Endothelial cell of umbilical vein (primary cell): Measurements from ENCODE around the gene EDDM3A. TPM values are rescaled to one million over a fixed set of nuclear protein-coding genes. Genes with fewer than 3 reads are reported as not detected.

Source experiments
- BruUV-seq: library from RNA; stranded (reverse); fragments of 400-500 nt; replicated peaks from 2 replicates; lab custom pipeline; 2021; lab: Mats Ljungman, UMichigan
- CTCF ChIA-PET: fragments of 300-600, 350-600 bp; sonication (Branson Sonifier 250); formaldehyde crosslinking; loops from one replicate; lab custom pipeline; 2021; ENCODE audit warnings: antibody characterized with exemption, inconsistent platforms; lab: Charles Lee
- POLR2A ChIA-PET: fragments of 300-600, 350-600 bp; sonication (Branson Sonifier 250); formaldehyde crosslinking; loops from one replicate; lab custom pipeline; 2021; ENCODE audit warnings: antibody characterized with exemption, inconsistent platforms; lab: Charles Lee
- DNase-seq: peaks from one replicate; pipeline ENCODE4 v3.0.0-alpha.2; 2011; ENCODE audit warnings: low read depth, low spot score
- FAIRE-seq: peaks from 2 replicates; lab custom pipeline; 2011; peaks lifted over from hg19 to GRCh38; lab: Jason Lieb, UNC
- H2AFZ ChIP-seq: 2 replicates; pipeline ENCODE4 v1.6.0; 2012; ENCODE audit warnings: low read depth, low read length, control low read depth, inconsistent platforms
- H3K27ac ChIP-seq: 2 replicates; pipeline ENCODE4 v1.5.1; 2011; ENCODE audit warnings: low read depth, mild to moderate bottlenecking, control low read depth, low read length, moderate library complexity; ENCODE audit not compliant: insufficient read depth
- H3K27me3 ChIP-seq, 2 experiments: 2 replicates each; pipeline versions ENCODE4 v1.6.0 to v1.6.1; 2011; ENCODE audit warnings: low read length in 2 of 2, mixed read lengths in 1 of 2; ENCODE audit not compliant: control insufficient read depth in 2 of 2, insufficient read depth in 2 of 2
- H3K36me3 ChIP-seq, 2 experiments: 2 replicates in 1 of 2; 3 replicates in 1 of 2; pipeline ENCODE4 v1.5.1; 2011; ENCODE audit warnings: low read length in 2 of 2, mild to moderate bottlenecking in 1 of 2, moderate library complexity in 1 of 2; ENCODE audit not compliant: control insufficient read depth in 2 of 2, insufficient read depth in 2 of 2; ENCODE audit errors: extremely low read depth in 1 of 2
- H3K4me1 ChIP-seq: 3 replicates; pipeline ENCODE4 v1.5.1; 2011; ENCODE audit warnings: mild to moderate bottlenecking, low read length; ENCODE audit not compliant: control insufficient read depth, insufficient read depth; ENCODE audit errors: extremely low read depth
- H3K4me2 ChIP-seq: 2 replicates; pipeline ENCODE4 v1.6.1; 2011; ENCODE audit warnings: low read length, control low read depth, mixed read lengths; ENCODE audit not compliant: insufficient read depth
- H3K4me3 ChIP-seq, 3 experiments: fragments of 200-600 bp in 1 of 3; sonication (generic), shearing (Covaris generic) in 1 of 3; replicated peaks in 1 of 3; 2 replicates each; pipeline ENCODE4 v1.5.1; 2011 to 2016; ENCODE audit warnings: control low read depth in 3 of 3, low read length in 3 of 3, mild to moderate bottlenecking in 2 of 3, inconsistent platforms in 1 of 3, low read depth in 1 of 3, moderate library complexity in 1 of 3; ENCODE audit not compliant: insufficient read depth in 1 of 3
- H3K79me2 ChIP-seq: 2 replicates; pipeline ENCODE4 v1.6.0; 2012; ENCODE audit warnings: low read length, inconsistent platforms; ENCODE audit not compliant: control insufficient read depth, insufficient read depth
- H3K9ac ChIP-seq: replicated peaks from 2 replicates; pipeline ENCODE3; 2011; ENCODE audit warnings: low read length, control low read depth; ENCODE audit not compliant: insufficient read depth; ENCODE audit errors: extremely low read depth
- H3K9me1 ChIP-seq: replicated peaks from 3 replicates; pipeline ENCODE4 v1.6.0; 2011; ENCODE audit warnings: mild to moderate bottlenecking, low read length; ENCODE audit not compliant: control insufficient read depth, insufficient read depth; ENCODE audit errors: extremely low read depth
- H3K9me3 ChIP-seq: replicated peaks from 2 replicates; pipeline ENCODE4 v1.5.1; 2012; ENCODE audit warnings: low read length, inconsistent platforms; ENCODE audit not compliant: control insufficient read depth, insufficient read depth
- H4K20me1 ChIP-seq: replicated peaks from 2 replicates; pipeline ENCODE3; 2011; ENCODE audit warnings: mild to moderate bottlenecking, low read length; ENCODE audit not compliant: control insufficient read depth, insufficient read depth; ENCODE audit errors: extremely low read depth
- EZH2 ChIP-seq: IDR thresholded peaks from 2 replicates; pipeline ENCODE4 v1.6.1; 2012; ENCODE audit warnings: borderline replicate concordance, low read depth, mild to moderate bottlenecking, moderate library complexity, low read length, inconsistent platforms; ENCODE audit not compliant: severe bottlenecking
- FOS ChIP-seq: IDR thresholded peaks from 2 replicates; pipeline ENCODE4 v1.6.1; 2011; ENCODE audit warnings: mild to moderate bottlenecking, low read length, moderate library complexity, borderline replicate concordance; ENCODE audit not compliant: insufficient read depth
- GATA2 ChIP-seq: IDR thresholded peaks from 2 replicates; pipeline ENCODE4 v1.7.0; 2011; ENCODE audit warnings: low read depth, mild to moderate bottlenecking, moderate library complexity, mixed read lengths, low read length; ENCODE audit not compliant: insufficient read length, insufficient read depth
- JUN ChIP-seq: IDR thresholded peaks from 2 replicates; pipeline ENCODE4 v1.6.1; 2011; ENCODE audit warnings: borderline replicate concordance, low read depth; ENCODE audit not compliant: insufficient read length, insufficient read depth
- MYC ChIP-seq: IDR thresholded peaks from one replicate; pipeline ENCODE4 v1.6.1; 2011; ENCODE audit warnings: mild to moderate bottlenecking, low read depth, low read length
- POLR2A ChIP-seq: IDR thresholded peaks from 2 replicates; pipeline ENCODE4 v1.6.1; 2012; ENCODE audit warnings: low read depth, mild to moderate bottlenecking, control low read depth, low read length
- POLR2AphosphoS5 ChIP-seq: IDR thresholded peaks from 2 replicates; pipeline ENCODE4 v1.6.1; 2012; ENCODE audit warnings: low read depth, mild to moderate bottlenecking, control low read depth, low read length, moderate library complexity; ENCODE audit not compliant: insufficient read depth
- dilution Hi-C: fragments of 300-500 bp; cut with MboI; formaldehyde crosslinking; loops from one replicate; pipeline ENCODE4 v1.15.0; 2019; ENCODE audit warnings: low sequenced_read_pairs; ENCODE audit not compliant: extremely low pct_ligation_motif_present
- intact Hi-C: fragments of 100-400 bp; cut with micrococcal nuclease; formaldehyde crosslinking; loops from one replicate; pipeline ENCODE4 v1.10.0; 2022
- polyA plus RNA-seq, 4 experiments: library from polyadenylated mRNA; depleted of rRNA in 3 of 4; stranded (reverse) in 3 of 4; unstranded in 1 of 4; fragments of >200 nt; gene quantifications; 2 replicates each; pipeline versions ENCODE4 v1.2.1 to v1.2.3, GENCODE V29; 2011 to 2012; ENCODE audit warnings: missing spikeins in 1 of 4
- total RNA-seq: library from RNA; stranded (reverse); gene quantifications from 2 replicates; pipeline ENCODE4 v1.2.3, GENCODE V29; 2021
- TF ChIP-seq, protein P1 (sequence below): IDR thresholded peaks from 2 replicates; pipeline ENCODE4 v1.6.1; 2011; ENCODE audit not compliant: insufficient read depth, insufficient read length
- TF ChIP-seq, protein P2 (sequence below), 2 donors: IDR thresholded peaks; 1 replicate in 1 of 2; 2 replicates in 1 of 2; pipeline ENCODE4 v1.5.1; 2011; ENCODE audit warnings: low read length in 2 of 2, mild to moderate bottlenecking in 2 of 2, moderate library complexity in 2 of 2, control low read depth in 1 of 2, inconsistent platforms in 1 of 2, low read depth in 1 of 2; ENCODE audit not compliant: insufficient read depth in 1 of 2; ENCODE audit errors: extremely low read depth in 1 of 2

Gene EDDM3A
- total and polyA plus RNA-seq, 2 donors (not counting 3 experiments of a cell fraction or from before 2014, with no cell fraction given): not detected

DNA sequence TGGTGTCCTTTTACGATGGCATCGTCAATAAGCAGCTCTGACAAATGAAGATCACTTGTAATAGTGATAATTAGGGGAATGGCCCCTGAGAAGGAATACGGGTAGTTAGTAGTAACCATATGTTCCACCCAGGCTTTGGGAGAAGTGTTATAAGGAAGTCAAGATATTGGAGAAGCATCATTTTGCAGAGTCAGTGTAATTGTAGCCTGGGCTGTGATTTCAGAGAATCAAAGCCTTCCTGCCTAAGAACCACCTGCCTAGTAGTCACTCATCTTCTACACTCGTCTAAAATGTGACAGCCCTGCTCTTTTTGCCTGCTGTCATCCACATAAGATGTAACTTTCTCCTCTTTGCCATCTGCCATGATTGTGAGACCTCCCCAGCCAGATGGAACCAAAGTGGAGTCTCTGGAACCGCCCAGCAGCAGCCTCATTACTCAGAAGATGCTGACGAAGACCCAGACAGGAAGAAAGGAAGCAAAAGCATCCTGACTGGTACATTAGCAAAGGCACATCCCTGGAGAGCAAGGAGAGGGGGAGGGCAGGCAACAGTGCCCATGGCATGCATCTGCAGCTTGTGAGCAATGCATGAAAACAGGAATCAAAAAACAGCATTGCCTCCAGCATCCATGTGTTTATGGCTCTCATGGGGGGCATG is 12.6 kb upstream of the EDDM3A start:
- CTCF ChIA-PET: interaction anchor here (0.8 to 1.4 kb wide), 2 partner anchors 13 to 25 kb away, joined by 3 to 5 read pairs; no protein-coding TSS in a partner anchor
- Histone ChIP-seq H3K4me2 (no peak overlapping the region), H2AFZ (no peak overlapping the region), H3K36me3 (no peaks in the 10 kb centered on the region), H3K27me3 (peaks cover 13 to 15% of the 10 kb centered on the region in 2 experiments), H3K4me3 (no peak overlapping the region), H3K4me1 (no peaks in the 10 kb centered on the region), H3K9me3 (no peaks in the 10 kb centered on the region), H3K79me2 (no peaks in the 10 kb centered on the region), H3K9me1 (no peaks in the 10 kb centered on the region), H3K9ac (no peak overlapping the region), H3K27ac (no peak overlapping the region), H4K20me1 (no peaks in the 10 kb centered on the region)
- FAIRE-seq (no peak), DNase-seq (no peak)
- dilution Hi-C loops: no loop called here
- TF ChIP-seq FOS (no peak), JUN (no peak), MYC (no peak), POLR2AphosphoS5 (no peak)
- POLR2A ChIA-PET: no interaction called here
- no TSS peak for BruUV-seq
- intact Hi-C loops: no loop called here

DNA sequence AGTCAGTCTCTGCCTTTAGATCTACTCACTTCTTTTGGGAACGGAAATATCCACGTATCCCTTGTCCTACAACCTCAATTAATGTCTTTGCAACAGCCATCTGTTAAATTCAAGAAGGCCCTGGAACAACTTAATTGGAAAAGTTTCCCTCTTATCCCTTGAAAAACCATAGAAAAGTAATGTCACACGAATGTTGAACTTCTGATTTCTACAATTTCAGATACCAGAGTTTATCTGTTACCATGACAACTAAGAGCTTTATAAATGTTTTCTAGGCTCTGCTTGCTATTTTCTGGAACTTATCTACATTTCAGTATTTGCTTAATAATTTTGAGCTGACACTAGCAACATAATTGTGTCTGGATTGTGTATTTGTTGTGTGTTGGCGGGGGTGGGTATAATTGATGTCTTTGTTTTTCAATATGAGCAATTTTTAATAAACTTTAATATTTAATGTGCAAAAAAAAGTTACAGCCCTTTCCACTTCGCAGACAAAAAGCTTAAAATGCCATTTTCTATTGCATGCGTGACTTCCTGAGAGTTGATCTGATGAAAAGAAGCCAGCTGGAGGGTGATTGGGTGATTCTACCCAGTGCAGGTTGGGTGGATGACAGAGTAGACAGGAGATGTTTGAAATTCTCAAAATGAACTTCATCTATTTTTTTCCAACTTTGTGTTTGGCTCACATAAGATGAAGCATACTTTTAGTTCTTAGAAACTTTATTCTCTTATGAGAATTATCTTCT is 11.8 kb upstream of the EDDM3A start:
- FAIRE-seq (no peak), DNase-seq (no peak)
- no peaks in the 10 kb centered on the region for H4K20me1 ChIP-seq
- no peaks in the 10 kb centered on the region for H3K9me1 ChIP-seq
- H3K36me3 ChIP-seq: no peaks in the 10 kb centered on the region
- no peak overlapping the region for H3K27ac ChIP-seq
- intact Hi-C loops: no loop called here
- CTCF ChIA-PET: interaction anchor here (0.7 to 1.4 kb wide), 2 partner anchors 25 to 78 kb away, joined by 3 to 5 read pairs; no protein-coding TSS in a partner anchor
- dilution Hi-C loops: no loop called here
- H3K4me2 ChIP-seq: no peak overlapping the region
- POLR2A ChIA-PET: no interaction called here
- H3K9me3 ChIP-seq: no peaks in the 10 kb centered on the region
- no peaks in the 10 kb centered on the region for H3K4me1 ChIP-seq
- no TSS peak for BruUV-seq
- TF ChIP-seq, protein P1, sequence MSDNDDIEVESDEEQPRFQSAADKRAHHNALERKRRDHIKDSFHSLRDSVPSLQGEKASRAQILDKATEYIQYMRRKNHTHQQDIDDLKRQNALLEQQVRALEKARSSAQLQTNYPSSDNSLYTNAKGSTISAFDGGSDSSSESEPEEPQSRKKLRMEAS: no peak
- TF ChIP-seq FOS: no peak
- TF ChIP-seq, protein P2, sequence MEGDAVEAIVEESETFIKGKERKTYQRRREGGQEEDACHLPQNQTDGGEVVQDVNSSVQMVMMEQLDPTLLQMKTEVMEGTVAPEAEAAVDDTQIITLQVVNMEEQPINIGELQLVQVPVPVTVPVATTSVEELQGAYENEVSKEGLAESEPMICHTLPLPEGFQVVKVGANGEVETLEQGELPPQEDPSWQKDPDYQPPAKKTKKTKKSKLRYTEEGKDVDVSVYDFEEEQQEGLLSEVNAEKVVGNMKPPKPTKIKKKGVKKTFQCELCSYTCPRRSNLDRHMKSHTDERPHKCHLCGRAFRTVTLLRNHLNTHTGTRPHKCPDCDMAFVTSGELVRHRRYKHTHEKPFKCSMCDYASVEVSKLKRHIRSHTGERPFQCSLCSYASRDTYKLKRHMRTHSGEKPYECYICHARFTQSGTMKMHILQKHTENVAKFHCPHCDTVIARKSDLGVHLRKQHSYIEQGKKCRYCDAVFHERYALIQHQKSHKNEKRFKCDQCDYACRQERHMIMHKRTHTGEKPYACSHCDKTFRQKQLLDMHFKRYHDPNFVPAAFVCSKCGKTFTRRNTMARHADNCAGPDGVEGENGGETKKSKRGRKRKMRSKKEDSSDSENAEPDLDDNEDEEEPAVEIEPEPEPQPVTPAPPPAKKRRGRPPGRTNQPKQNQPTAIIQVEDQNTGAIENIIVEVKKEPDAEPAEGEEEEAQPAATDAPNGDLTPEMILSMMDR (IDR thresholded peaks at IDR 0.05; ENCODE audit: extremely low read depth in 1 of 2, insufficient read depth in 1 of 2, low read depth in 1 of 2, low read length in 2 of 2): no peak
- no peak for TF ChIP-seq EZH2
- TF ChIP-seq JUN: no peak
- no peak for TF ChIP-seq GATA2
- TF ChIP-seq MYC: no peak
- no peak for TF ChIP-seq POLR2A
- TF ChIP-seq POLR2AphosphoS5: no peak
- H3K9ac ChIP-seq: no peak overlapping the region
- H3K4me3 ChIP-seq: no peak overlapping the region
- peaks cover 11 to 16% of the 10 kb centered on the region in 2 experiments for H3K27me3 ChIP-seq
- H3K79me2 ChIP-seq: no peaks in the 10 kb centered on the region
- H2AFZ ChIP-seq: no peak overlapping the region
